SK-N-SH treated with all-trans-retinoic acid at 6 μM for 48 hours (cell line): ENCODE data around the gene PIK3CD.

Experiments
- ATAC-seq: fragments of 200-7000 bp; cut with Tn5 transposase; 3 replicates; pipeline ENCODE4 v1.9.1; 2020; ENCODE audit warnings: mild to moderate bottlenecking, moderate library complexity
- ARNTL ChIP-seq: fragments of 450-650 bp; formaldehyde crosslinking; IDR thresholded peaks from 2 replicates; pipeline ENCODE4 v1.5.0; 2020; ENCODE audit warnings: low read depth, mild to moderate bottlenecking, moderate library complexity, borderline replicate concordance
- CREB5 ChIP-seq: fragments of 250-450 bp; sonication (Bioruptor Pico); IDR thresholded peaks from 2 replicates; pipeline ENCODE4 v1.5.1; 2020; ENCODE audit warnings: low read depth, mild to moderate bottlenecking, moderate library complexity
- ESRRG ChIP-seq: fragments of 250-450 bp; sonication (Bioruptor Pico); IDR thresholded peaks from 2 replicates; pipeline ENCODE4 v1.6.1; 2021; ENCODE audit warnings: mild to moderate bottlenecking
- GLIS3 ChIP-seq: fragments of 250-450 bp; sonication (Bioruptor Pico); IDR thresholded peaks from 2 replicates; pipeline ENCODE4 v1.5.0; 2020; ENCODE audit warnings: mild to moderate bottlenecking, moderate library complexity
- ISL1 ChIP-seq: fragments of 250-450 bp; sonication (Bioruptor Pico); IDR thresholded peaks from 2 replicates; pipeline ENCODE4 v2.1.2; 2022; ENCODE audit warnings: mild to moderate bottlenecking, moderate library complexity
- OSR1 ChIP-seq: fragments of 250-450 bp; sonication (Bioruptor Pico); IDR thresholded peaks from 2 replicates; pipeline ENCODE4 v1.8.0; 2022; ENCODE audit warnings: moderate library complexity, mild to moderate bottlenecking, inconsistent platforms
- PATZ1 ChIP-seq: fragments of 250-450 bp; sonication (Bioruptor Pico); IDR thresholded peaks from 2 replicates; pipeline ENCODE4 v1.8.0; 2020; ENCODE audit warnings: mild to moderate bottlenecking, moderate library complexity, borderline replicate concordance
- PPARA ChIP-seq: fragments of 250-450 bp; sonication (Bioruptor Pico); IDR thresholded peaks from 2 replicates; pipeline ENCODE4 v1.5.0; 2020; ENCODE audit warnings: mild to moderate bottlenecking, borderline replicate concordance
- TCF4 ChIP-seq: fragments of 250-450 bp; sonication (Bioruptor Pico); IDR thresholded peaks from 2 replicates; pipeline ENCODE4 v1.8.0; 2021; ENCODE audit warnings: mild to moderate bottlenecking, moderate library complexity, borderline replicate concordance
- TOX ChIP-seq: fragments of 250-450 bp; sonication (Bioruptor Pico); IDR thresholded peaks from 2 replicates; pipeline ENCODE4 v1.8.0; 2021; ENCODE audit warnings: mild to moderate bottlenecking, moderate library complexity, borderline replicate concordance
- TSHZ2 ChIP-seq: fragments of 250-450 bp; sonication (Bioruptor Pico); IDR thresholded peaks from 2 replicates; pipeline ENCODE4 v1.5.0; 2020; ENCODE audit warnings: mild to moderate bottlenecking, moderate library complexity
- ZFP3 ChIP-seq: fragments of 250-450 bp; sonication (Bioruptor Pico); IDR thresholded peaks from 2 replicates; pipeline ENCODE4 v1.5.0; 2020; ENCODE audit warnings: mild to moderate bottlenecking, moderate library complexity
- ZFP30 ChIP-seq: fragments of 450-650 bp; formaldehyde crosslinking; IDR thresholded peaks from 2 replicates; pipeline ENCODE4 v1.5.0; 2022; ENCODE audit warnings: mild to moderate bottlenecking, moderate library complexity
- ZNF565 ChIP-seq: fragments of 450-650 bp; formaldehyde crosslinking; conservative IDR thresholded peaks from 2 replicates; pipeline ENCODE4 v1.5.0; 2020; ENCODE audit warnings: low read depth, mild to moderate bottlenecking, moderate library complexity
- ZNF70 ChIP-seq: fragments of 450-650 bp; formaldehyde crosslinking; IDR thresholded peaks from 2 replicates; pipeline ENCODE4 v1.5.0; 2020; ENCODE audit warnings: mild to moderate bottlenecking, moderate library complexity
- ZNF8 ChIP-seq: fragments of 450-650 bp; formaldehyde crosslinking; IDR thresholded peaks from 2 replicates; pipeline ENCODE4 v1.5.0; 2020; ENCODE audit warnings: mild to moderate bottlenecking, moderate library complexity

Gene PIK3CD

GRCh38 chr1:9726905-9727595, 75.5 kb downstream of the PIK3CD start (continued):
- TF ChIP-seq TSHZ2 (CRISPR knock-in tag) = no peak
- no peak for TF ChIP-seq ZNF70
- no peak for TF ChIP-seq ESRRG (CRISPR knock-in tag)
- no peak for TF ChIP-seq ZNF8 (CRISPR knock-in tag)
- TF ChIP-seq OSR1 (CRISPR knock-in tag) = no peak
- TF ChIP-seq GLIS3 = no peak

- no peak for ATAC-seq
Observed at GRCh38 chr1:9728451-9729295, 77.1 kb downstream of the PIK3CD start.

More at GRCh38 chr1:9728451-9729295, 77.1 kb downstream of the PIK3CD start:
- TF ChIP-seq ZFP3 (CRISPR knock-in tag) (no peak), ZNF565 (no peak), ZNF70 (no peak), ZNF8 (CRISPR knock-in tag) (no peak), ISL1 (CRISPR knock-in tag) (no peak), TCF4 (CRISPR knock-in tag) (no peak), TOX (CRISPR knock-in tag) (no peak), OSR1 (CRISPR knock-in tag) (no peak), ARNTL (no peak), PATZ1 (CRISPR knock-in tag) (no peak), PPARA (CRISPR knock-in tag) (no peak), ESRRG (CRISPR knock-in tag) (no peak), CREB5 (no peak), ZFP30 (no peak), TSHZ2 (CRISPR knock-in tag) (no peak), GLIS3 (no peak)
